Dendritic cell treated with granulocyte-macrophage colony-stimulating factor and Interleukin-4, amounts not matched to agents 40 ng/mL and 50 ng/mL, for 4 days (primary cell): ENCODE data around the gene UBALD2.

Experiments used
- H3K27ac Mint-ChIP-seq: one replicate; pipeline ENCODE4 v1.8.0; 2022; ENCODE audit warnings: mild to moderate bottlenecking, mixed read lengths
- H3K27me3 Mint-ChIP-seq: one replicate; pipeline ENCODE4 v1.8.0; 2022; ENCODE audit warnings: mild to moderate bottlenecking, mixed read lengths
- H3K36me3 Mint-ChIP-seq: one replicate; pipeline ENCODE4 v1.8.0; 2022; ENCODE audit warnings: low read depth, mixed read lengths
- H3K4me1 Mint-ChIP-seq: one replicate; pipeline ENCODE4 v1.8.0; 2022; ENCODE audit warnings: low read depth, mixed read lengths
- H3K4me3 Mint-ChIP-seq: one replicate; pipeline ENCODE4 v1.8.0; 2022; ENCODE audit warnings: mild to moderate bottlenecking, moderate library complexity, mixed read lengths
- H3K9me3 Mint-ChIP-seq: one replicate; pipeline ENCODE4 v1.8.0; 2022; ENCODE audit warnings: mixed read lengths
- intact Hi-C: fragments of 100-400 bp; cut with micrococcal nuclease; formaldehyde crosslinking; loops from one replicate; pipeline ENCODE4 v1.15.0; 2022

Gene UBALD2

GRCh38 chr17:76274112-76274956 lies 9.2 kb downstream of the UBALD2 start:
- H3K27me3 Mint-ChIP-seq, result no peaks in the 10 kb centered on the region
- no peaks in the 10 kb centered on the region for H3K9me3 Mint-ChIP-seq
- H3K36me3 Mint-ChIP-seq, result peaks cover 22% of the 10 kb centered on the region
- H3K27ac Mint-ChIP-seq, result no peak overlapping the region
- H3K4me3 Mint-ChIP-seq, result no peak overlapping the region
- H3K4me1 Mint-ChIP-seq, result peaks cover 62% of the 10 kb centered on the region
- intact Hi-C loops, result no loop called here

GRCh38 chr17:76275382-76276068 lies 10.4 kb downstream of the UBALD2 start:
- Mint-ChIP-seq H3K9me3 (no peaks in the 10 kb centered on the region), H3K4me3 (no peak overlapping the region), H3K4me1 (peaks cover 53% of the 10 kb centered on the region), H3K27ac (no peak overlapping the region), H3K36me3 (peaks cover 12% of the 10 kb centered on the region), H3K27me3 (peaks cover 6% of the 10 kb centered on the region)
- intact Hi-C loops, result loop anchor here (5.0 kb wide), 1 partner anchor 33 kb away; the partner anchor contains the start of gene RNF157

- H3K36me3 Mint-ChIP-seq, result peaks cover 7% of the 10 kb centered on the region
- no peak overlapping the region for H3K4me3 Mint-ChIP-seq
- intact Hi-C loops, result loop anchor here (5.0 kb wide), 1 partner anchor 34 kb away; the partner anchor contains the start of gene RNF157
- peaks cover 9% of the 10 kb centered on the region for H3K27me3 Mint-ChIP-seq
- no peaks in the 10 kb centered on the region for H3K9me3 Mint-ChIP-seq
- peaks cover 49% of the 10 kb centered on the region for H3K4me1 Mint-ChIP-seq
- no peak overlapping the region for H3K27ac Mint-ChIP-seq
These were observed 10.9 kb downstream of the UBALD2 start for GRCh38 chr17:76276069-76276431.

GRCh38 chr17:76276461-76277299 lies 11.5 kb downstream of the UBALD2 start:
- intact Hi-C loops, result loop anchor here (5.0 kb wide), 1 partner anchor 34 kb away; the partner anchor contains the start of gene RNF157
- Mint-ChIP-seq H3K36me3 (peaks cover under 1% of the 10 kb centered on the region), H3K9me3 (no peaks in the 10 kb centered on the region), H3K27ac (no peak overlapping the region), H3K4me1 (peaks cover 42% of the 10 kb centered on the region), H3K27me3 (peaks cover 9% of the 10 kb centered on the region), H3K4me3 (no peak overlapping the region)

GRCh38 chr17:76277300-76278267 lies 12.4 kb downstream of the UBALD2 start:
- Mint-ChIP-seq H3K36me3 (no peaks in the 10 kb centered on the region), H3K27ac (no peak overlapping the region), H3K4me3 (no peak overlapping the region), H3K9me3 (no peaks in the 10 kb centered on the region), H3K27me3 (peaks cover 9% of the 10 kb centered on the region), H3K4me1 (peaks cover 35% of the 10 kb centered on the region)
- intact Hi-C loops, result loop anchor here (2.0 to 5.0 kb wide), 2 partner anchors 35 to 93 kb away; partner anchors contain the start of gene RNF157

GRCh38 chr17:76278268-76278908 lies 13.2 kb downstream of the UBALD2 start:
- H3K9me3 Mint-ChIP-seq, result no peaks in the 10 kb centered on the region
- intact Hi-C loops, result loop anchor here (2.0 to 5.0 kb wide), 2 partner anchors 36 to 94 kb away; partner anchors contain the start of gene RNF157
- peaks cover 30% of the 10 kb centered on the region for H3K4me1 Mint-ChIP-seq
- H3K36me3 Mint-ChIP-seq, result no peaks in the 10 kb centered on the region
- no peak overlapping the region for H3K4me3 Mint-ChIP-seq
- peaks cover 9% of the 10 kb centered on the region for H3K27me3 Mint-ChIP-seq
- H3K27ac Mint-ChIP-seq, result no peak overlapping the region

GRCh38 chr17:76278952-76279741 lies 14.0 kb downstream of the UBALD2 start:
- H3K9me3 Mint-ChIP-seq, result no peaks in the 10 kb centered on the region
- intact Hi-C loops, result loop anchor here (1.0 to 5.0 kb wide), 3 partner anchors 37 to 158 kb away; partner anchors contain the start of gene RNF157
- H3K4me3 Mint-ChIP-seq, result no peak overlapping the region
- no peaks in the 10 kb centered on the region for H3K36me3 Mint-ChIP-seq
- no peak overlapping the region for H3K27ac Mint-ChIP-seq
- H3K27me3 Mint-ChIP-seq, result peaks cover 9% of the 10 kb centered on the region
- peaks cover 30% of the 10 kb centered on the region for H3K4me1 Mint-ChIP-seq

GRCh38 chr17:76279742-76280287 lies 14.7 kb downstream of the UBALD2 start:
- H3K4me1 Mint-ChIP-seq, result peaks cover 29% of the 10 kb centered on the region
- intact Hi-C loops, result loop anchor here (1.0 to 5.0 kb wide), 3 partner anchors 38 to 159 kb away; partner anchors contain the start of gene RNF157
- H3K9me3 Mint-ChIP-seq, result no peaks in the 10 kb centered on the region
- no peaks in the 10 kb centered on the region for H3K36me3 Mint-ChIP-seq
- H3K27me3 Mint-ChIP-seq, result peaks cover 9% of the 10 kb centered on the region
- H3K4me3 Mint-ChIP-seq, result no peak overlapping the region
- H3K27ac Mint-ChIP-seq, result no peak overlapping the region

- no peaks in the 10 kb centered on the region for H3K36me3 Mint-ChIP-seq
- H3K4me1 Mint-ChIP-seq, result peaks cover 20% of the 10 kb centered on the region
- H3K27ac Mint-ChIP-seq, result no peak overlapping the region
- H3K4me3 Mint-ChIP-seq, result no peak overlapping the region
- no peaks in the 10 kb centered on the region for H3K9me3 Mint-ChIP-seq
- intact Hi-C loops, result no loop called here
- peaks cover 9% of the 10 kb centered on the region for H3K27me3 Mint-ChIP-seq
These were observed 15.5 kb downstream of the UBALD2 start for GRCh38 chr17:76280650-76281049.

GRCh38 chr17:76281573-76282371 lies 16.6 kb downstream of the UBALD2 start:
- Mint-ChIP-seq H3K27me3 (peaks cover 9% of the 10 kb centered on the region), H3K9me3 (no peaks in the 10 kb centered on the region), H3K36me3 (no peaks in the 10 kb centered on the region), H3K4me3 (no peak overlapping the region), H3K4me1 (peaks cover 10% of the 10 kb centered on the region), H3K27ac (no peak overlapping the region)
- intact Hi-C loops, result no loop called here

- Mint-ChIP-seq H3K36me3 (no peaks in the 10 kb centered on the region), H3K27me3 (no peaks in the 10 kb centered on the region), H3K4me1 (no peaks in the 10 kb centered on the region), H3K27ac (no peak overlapping the region), H3K4me3 (no peak overlapping the region), H3K9me3 (no peaks in the 10 kb centered on the region)
- intact Hi-C loops, result no loop called here
These were observed 27.4 kb downstream of the UBALD2 start for GRCh38 chr17:76292567-76292966.
